HG02943 (cell line): ENCODE data around the gene GPR152.
"Not testable (repeated sequence)": the region's sequence is repeated elsewhere in the genome, so short reads cannot be mapped to it uniquely, and the experiment has no call there.

ENCODE experiments used
- ATAC-seq: cut with Tn5 transposase; IDR thresholded peaks from one replicate; pipeline ENCODE4 v1.9.1; 2021; ENCODE audit warnings: mild to moderate bottlenecking, low read depth, moderate library complexity; ENCODE audit not compliant: unreplicated experiment

Gene GPR152

GRCh38 chr11:67489885-67490726 lies 37.6 kb upstream of the GPR152 start:
- no peak for ATAC-seq

GRCh38 chr11:67489203-67489884 lies 36.8 kb upstream of the GPR152 start:
- ATAC-seq = no peak

GRCh38 chr11:67486481-67487195 lies 34.1 kb upstream of the GPR152 start:
- no peak for ATAC-seq

- ATAC-seq = not testable (repeated sequence)
Observed at GRCh38 chr11:67485873-67486361, 33.4 kb upstream of the GPR152 start.

- ATAC-seq = no peak
Observed at GRCh38 chr11:67484847-67485311, 32.4 kb upstream of the GPR152 start.

GRCh38 chr11:67483831-67484665 lies 31.5 kb upstream of the GPR152 start:
- no peak for ATAC-seq

GRCh38 chr11:67482827-67483798 lies 30.6 kb upstream of the GPR152 start, which contains the start of gene AIP:
AIP (plus strand) TSS chr11:67483026; CDS start chr11:67483159, 133 bp downstream.
- peak; percentile 72 for ATAC-seq

GRCh38 chr11:67482275-67482826 lies 29.8 kb upstream of the GPR152 start:
- no peak for ATAC-seq

GRCh38 chr11:67477344-67478050 lies 25.0 kb upstream of the GPR152 start:
- not testable (repeated sequence) for ATAC-seq

GRCh38 chr11:67476692-67477091 lies 24.2 kb upstream of the GPR152 start:
- ATAC-seq = not testable (repeated sequence)

GRCh38 chr11:67472882-67473281 lies 20.4 kb upstream of the GPR152 start:
- ATAC-seq = no peak

- no peak for ATAC-seq
Observed at GRCh38 chr11:67470337-67471002, 17.9 kb upstream of the GPR152 start.

- ATAC-seq = no peak
Observed at GRCh38 chr11:67469508-67469811, 16.9 kb upstream of the GPR152 start.

GRCh38 chr11:67468759-67469507 lies 16.4 kb upstream of the GPR152 start, which contains the start of gene TMEM134:
TMEM134 (minus strand) TSS chr11:67469251; CDS start chr11:67469192, 59 bp downstream.
- peak; percentile 49 for ATAC-seq

- ATAC-seq = no peak
Observed at GRCh38 chr11:67468456-67468758, 15.9 kb upstream of the GPR152 start.

GRCh38 chr11:67468056-67468455 lies 15.5 kb upstream of the GPR152 start:
- no peak for ATAC-seq
